WTC11 (cell line): ENCODE results near the gene AGPAT4. TPM values are rescaled to one million over a fixed set of nuclear protein-coding genes. Genes with fewer than 3 reads are reported as not detected.

Experiments
- ATAC-seq: fragments of 200-7000 bp; cut with Tn5 transposase; 2 replicates; pipeline ENCODE4 v1.10.0; 2021; ENCODE audit warnings: mild to moderate bottlenecking, moderate library complexity
- CTCF ChIA-PET: fragments of 300-600 bp; sonication (Branson Sonifier 250); formaldehyde crosslinking; loops from one replicate; lab custom pipeline; 2021; ENCODE audit warnings: antibody characterized with exemption; lab: Charles Lee
- POLR2A ChIA-PET: fragments of 350-600 bp; sonication (Branson Sonifier 250); formaldehyde crosslinking; loops from one replicate; lab custom pipeline; 2021; ENCODE audit warnings: antibody characterized with exemption; lab: Charles Lee
- DNase-seq: peaks from one replicate; pipeline ENCODE4 v3.0.0; 2021; ENCODE audit warnings: low spot score
- H3K27ac Mint-ChIP-seq: 2 replicates; pipeline ENCODE4 v1.8.0; 2021; ENCODE audit warnings: mixed read lengths
- H3K27me3 Mint-ChIP-seq: 2 replicates; pipeline ENCODE4 v1.8.0; 2021; ENCODE audit warnings: low read depth, mild to moderate bottlenecking, moderate library complexity, mixed read lengths
- H3K36me3 Mint-ChIP-seq: 2 replicates; pipeline ENCODE4 v1.8.0; 2021; ENCODE audit warnings: mixed read lengths
- H3K4me1 Mint-ChIP-seq: 2 replicates; pipeline ENCODE4 v1.8.0; 2022; ENCODE audit warnings: mixed read lengths
- H3K4me3 Mint-ChIP-seq: 2 replicates; pipeline ENCODE4 v1.8.0; 2021; ENCODE audit warnings: mild to moderate bottlenecking, moderate library complexity, mixed read lengths
- H3K9me3 Mint-ChIP-seq: 2 replicates; pipeline ENCODE4 v1.8.0; 2021; ENCODE audit warnings: mixed read lengths
- ATF6 ChIP-seq: sonication (generic); formaldehyde crosslinking; IDR thresholded peaks from 2 replicates; pipeline ENCODE4 v1.8.1; 2023; ENCODE audit warnings: mild to moderate bottlenecking, missing genetic modification reagents
- CBFB ChIP-seq: sonication (generic); formaldehyde crosslinking; IDR thresholded peaks from 2 replicates; pipeline ENCODE4 v1.8.1; 2022; ENCODE audit warnings: mild to moderate bottlenecking, low read depth, missing genetic modification reagents
- E2F1 ChIP-seq: sonication (generic); formaldehyde crosslinking; IDR thresholded peaks from 2 replicates; pipeline ENCODE4 v1.8.0; 2022; ENCODE audit warnings: mild to moderate bottlenecking, missing genetic modification reagents
- FOXJ3 ChIP-seq: sonication (generic); formaldehyde crosslinking; IDR thresholded peaks from 2 replicates; pipeline ENCODE4 v1.9.0; 2021; ENCODE audit warnings: missing genetic modification reagents, mild to moderate bottlenecking, borderline replicate concordance
- GRHL2 ChIP-seq: fragments of 250-450 bp; sonication (Bioruptor Pico); IDR thresholded peaks from 2 replicates; pipeline ENCODE4 v1.8.0; 2022; ENCODE audit warnings: mild to moderate bottlenecking, moderate library complexity; ENCODE audit not compliant: insufficient replicate concordance, severe bottlenecking
- MYBL2 ChIP-seq: sonication (generic); formaldehyde crosslinking; IDR thresholded peaks from 2 replicates; pipeline ENCODE4 v1.8.1; 2023; ENCODE audit warnings: mild to moderate bottlenecking, moderate library complexity, missing genetic modification reagents
- NFATC4 ChIP-seq: fragments of 250-450 bp; sonication (Bioruptor Pico); IDR thresholded peaks from 2 replicates; pipeline ENCODE4 v1.9.0; 2021; ENCODE audit warnings: mild to moderate bottlenecking
- OVOL2 ChIP-seq: fragments of 250-450 bp; sonication (Bioruptor Pico); IDR thresholded peaks from 2 replicates; pipeline ENCODE4 v1.9.0; 2021; ENCODE audit warnings: mild to moderate bottlenecking, borderline replicate concordance
- PRRX2 ChIP-seq: fragments of 250-450 bp; sonication (Bioruptor Pico); IDR thresholded peaks from 2 replicates; pipeline ENCODE4 v1.8.0; 2021; ENCODE audit warnings: mild to moderate bottlenecking
- SMAD4 ChIP-seq: sonication (generic); formaldehyde crosslinking; IDR thresholded peaks from 2 replicates; pipeline ENCODE4 v1.8.0; 2022; ENCODE audit warnings: mild to moderate bottlenecking, missing genetic modification reagents
- SOX15 ChIP-seq: fragments of 250-450 bp; sonication (Bioruptor Pico); IDR thresholded peaks from 2 replicates; pipeline ENCODE4 v1.9.0; 2021; ENCODE audit warnings: mild to moderate bottlenecking
- TCF7 ChIP-seq: sonication (generic); formaldehyde crosslinking; IDR thresholded peaks from 2 replicates; pipeline ENCODE4 v1.8.0; 2022; ENCODE audit warnings: mild to moderate bottlenecking, low read depth, missing genetic modification reagents, moderate library complexity
- TEAD1 ChIP-seq: sonication (generic); formaldehyde crosslinking; IDR thresholded peaks from 2 replicates; pipeline ENCODE4 v1.8.0; 2022; ENCODE audit warnings: mild to moderate bottlenecking, missing genetic modification reagents
- TP53 ChIP-seq: sonication (generic); formaldehyde crosslinking; IDR thresholded peaks from 2 replicates; pipeline ENCODE4 v1.8.1; 2023; ENCODE audit warnings: mild to moderate bottlenecking, missing genetic modification reagents
- ZNF219 ChIP-seq: sonication (generic); formaldehyde crosslinking; IDR thresholded peaks from 2 replicates; pipeline ENCODE4 v1.8.0; 2023; ENCODE audit warnings: missing genetic modification reagents, mild to moderate bottlenecking, borderline replicate concordance
- ZNF263 ChIP-seq: sonication (generic); formaldehyde crosslinking; IDR thresholded peaks from 2 replicates; pipeline ENCODE4 v1.8.1; 2022; ENCODE audit warnings: low read depth, mild to moderate bottlenecking, moderate library complexity, missing genetic modification reagents
- ZNF281 ChIP-seq: sonication (generic); formaldehyde crosslinking; IDR thresholded peaks from 2 replicates; pipeline ENCODE4 v1.8.0; 2023; ENCODE audit warnings: mild to moderate bottlenecking, missing genetic modification reagents
- ZNF317 ChIP-seq: sonication (generic); formaldehyde crosslinking; IDR thresholded peaks from 2 replicates; pipeline ENCODE4 v1.8.1; 2023; ENCODE audit warnings: low read depth, mild to moderate bottlenecking, moderate library complexity, missing genetic modification reagents, borderline replicate concordance
- ZNF416 ChIP-seq: fragments of 250-450 bp; sonication (Bioruptor Pico); IDR thresholded peaks from 2 replicates; pipeline ENCODE4 v1.9.0; 2021; ENCODE audit warnings: mild to moderate bottlenecking, inconsistent platforms
- ZNF425 ChIP-seq: fragments of 250-450 bp; sonication (Bioruptor Pico); conservative IDR thresholded peaks from 2 replicates; pipeline ENCODE4 v1.9.0; 2021; ENCODE audit warnings: mild to moderate bottlenecking
- ZNF532 ChIP-seq: fragments of 250-450 bp; sonication (Bioruptor Pico); IDR thresholded peaks from 2 replicates; pipeline ENCODE4 v1.9.0; 2021; ENCODE audit warnings: mild to moderate bottlenecking, borderline replicate concordance
- total RNA-seq: library from RNA; stranded (reverse); gene quantifications from 3 replicates; pipeline ENCODE4 v1.2.3, GENCODE V29; 2021

AGPAT4 gene
- total RNA-seq, 1 experiment from 2014 or later = 19.7 TPM

- Mint-ChIP-seq H3K4me3 (no peak overlapping the region), H3K36me3 (peaks cover 36% of the 10 kb centered on the region), H3K27me3 (no peaks in the 10 kb centered on the region), H3K9me3 (peaks cover 4% of the 10 kb centered on the region; the same call in 1 of the 2 replicates), H3K4me1 (peaks cover 66% of the 10 kb centered on the region), H3K27ac (peak overlapping the region; percentile 12; the same call in 1 of the 2 replicates)
- ChIA-PET CTCF (interaction anchor here (0.7 to 1.0 kb wide), 2 partner anchors 187 to 205 kb away, joined by 3 read pairs; no protein-coding TSS in a partner anchor), POLR2A (no interaction called here)
- no peak for TF ChIP-seq TCF7 (CRISPR knock-in tag)
- no peak for TF ChIP-seq MYBL2 (CRISPR knock-in tag)
- no peak for TF ChIP-seq ZNF281 (CRISPR knock-in tag)
- ATAC-seq (no peak), DNase-seq (no peak)
Observed at GRCh38 chr6:161166176-161166575, 107.7 kb downstream of the AGPAT4 start.

GRCh38 chr6:161164182-161164625 is 109.7 kb downstream of the AGPAT4 start:
- H3K27ac Mint-ChIP-seq = no peak overlapping the region
- DNase-seq (no peak), ATAC-seq (no peak)
- no peak for TF ChIP-seq ZNF416 (CRISPR knock-in tag)
- no peak for TF ChIP-seq ATF6
- TF ChIP-seq PRRX2 = no peak
- no peak for TF ChIP-seq ZNF425 (CRISPR knock-in tag)
- TF ChIP-seq E2F1 (CRISPR knock-in tag) = no peak
- no peak for TF ChIP-seq TP53 (CRISPR knock-in tag)
- no peak for TF ChIP-seq FOXJ3 (CRISPR knock-in tag)
- TF ChIP-seq NFATC4 (CRISPR knock-in tag) = no peak
- no peak for TF ChIP-seq SMAD4 (CRISPR knock-in tag)
- TF ChIP-seq ZNF219 (CRISPR knock-in tag) = no peak
- no peak for TF ChIP-seq ZNF263
- TF ChIP-seq ZNF532 (CRISPR knock-in tag) = no peak
- TF ChIP-seq CBFB (CRISPR knock-in tag) = no peak
- no peak for TF ChIP-seq ZNF317
- TF ChIP-seq GRHL2 (CRISPR knock-in tag) = no peak
- no peak for TF ChIP-seq TEAD1 (CRISPR knock-in tag)
- no peak for TF ChIP-seq OVOL2
- no peak for TF ChIP-seq SOX15 (CRISPR knock-in tag)
- peaks cover 47% of the 10 kb centered on the region for H3K4me1 Mint-ChIP-seq
- POLR2A ChIA-PET = no interaction called here
- CTCF ChIA-PET = interaction anchor here (2.9 kb wide), 1 partner anchor 207 kb away, joined by 10 read pairs; no protein-coding TSS in a partner anchor
- no peaks in the 10 kb centered on the region for H3K27me3 Mint-ChIP-seq
- H3K36me3 Mint-ChIP-seq = peaks cover 35% of the 10 kb centered on the region
- H3K4me3 Mint-ChIP-seq = no peak overlapping the region
- no peaks in the 10 kb centered on the region for H3K9me3 Mint-ChIP-seq
